Inflammatory macrophage (primary cell): ENCODE measurements around the gene ONECUT2.
A peak's percentile ranks its signal among the peaks of the same experiment; 100 is the strongest.
"Not testable (repeated sequence)": the region's sequence is repeated elsewhere in the genome, so short reads cannot be mapped to it uniquely, and the experiment has no call there.

Source experiments
- DNase-seq, 2 donors: peaks; one replicate each; pipeline ENCODE4 v3.0.0-alpha.2; 2020 to 2022
- total RNA-seq, 18 experiments: gene quantifications; one replicate each; lab custom pipeline; 2026; ENCODE audit warnings: mixed read lengths in 6 of 18, inconsistent platforms in 2 of 18; lab: John Stamatoyannopoulos, UW

Gene ONECUT2
- 0 to 0.31 (median 0.06) reads per million in 18 experiments for total RNA-seq

DNA sequence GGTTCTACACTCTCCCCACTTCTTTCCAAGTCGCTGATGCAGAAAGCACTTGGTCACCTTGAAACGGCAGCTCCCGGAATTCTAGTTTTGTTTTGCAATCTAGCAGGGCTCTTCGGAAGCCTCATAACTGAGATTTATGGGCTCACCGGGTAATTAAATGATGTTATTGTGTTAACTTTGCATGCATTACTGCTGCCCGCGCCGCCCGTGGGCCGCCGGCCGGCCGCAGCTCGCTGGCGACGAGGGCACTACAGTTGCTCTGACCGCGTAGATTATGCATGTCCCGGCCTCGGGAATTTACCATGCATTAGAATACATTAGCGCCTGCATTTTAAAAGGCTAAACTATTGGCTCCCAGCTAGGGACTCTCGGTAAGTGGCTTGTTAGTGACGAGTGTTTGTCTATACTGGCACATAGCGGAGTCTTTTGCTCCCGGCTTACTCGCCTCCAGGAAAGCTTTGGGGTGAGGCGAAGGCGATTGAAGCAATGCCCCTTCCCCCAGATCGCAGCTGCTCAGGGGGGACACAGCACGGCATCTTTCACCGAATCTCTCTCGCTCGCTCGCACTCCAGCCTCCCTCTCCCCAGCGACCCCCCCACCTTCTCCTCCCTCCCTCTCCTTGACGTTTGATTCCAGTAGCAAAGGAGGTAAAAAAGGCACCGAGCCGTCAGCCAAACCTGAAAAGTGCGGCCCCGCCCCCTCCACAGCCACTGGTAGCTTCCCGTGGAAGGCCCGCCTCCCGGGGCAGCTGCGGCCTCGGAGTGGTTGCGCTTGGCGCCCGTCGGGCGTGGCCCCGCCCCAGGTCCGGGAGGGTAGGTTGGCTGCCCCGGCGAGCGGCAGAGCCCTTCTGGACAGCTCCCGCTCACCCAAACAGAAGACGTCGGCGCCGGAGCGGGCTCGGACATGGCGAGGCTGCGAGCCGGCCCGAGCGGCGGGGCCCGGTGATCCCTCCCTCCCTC lies at the start of gene ONECUT2:
ONECUT2 (plus strand) TSS at position 839 of the 959 bp plus-strand sequence. CDS start 343 bp downstream, outside the sequence.
- peak; percentile 66 to 71 for DNase-seq

DNA sequence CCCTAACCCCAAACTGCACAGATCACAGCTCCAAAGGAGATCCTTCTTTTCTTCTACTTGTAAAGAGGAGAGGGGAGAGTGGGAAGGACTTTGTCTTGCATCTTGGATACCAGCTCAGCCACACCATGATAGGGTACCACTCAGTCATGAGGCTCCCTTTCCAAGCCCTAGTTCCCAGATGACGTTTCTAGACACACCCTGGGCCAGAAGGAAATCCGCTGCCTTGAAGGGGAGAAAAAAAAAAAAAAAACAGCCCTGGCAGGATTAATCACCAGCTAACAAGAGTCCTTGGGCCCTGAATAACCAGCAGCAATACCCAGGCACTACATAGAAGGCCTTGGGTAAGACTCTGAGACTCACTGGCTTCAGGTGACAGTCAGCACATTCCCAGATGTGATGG lies 45.9 kb upstream of the ONECUT2 start:
- no peak for DNase-seq

DNA sequence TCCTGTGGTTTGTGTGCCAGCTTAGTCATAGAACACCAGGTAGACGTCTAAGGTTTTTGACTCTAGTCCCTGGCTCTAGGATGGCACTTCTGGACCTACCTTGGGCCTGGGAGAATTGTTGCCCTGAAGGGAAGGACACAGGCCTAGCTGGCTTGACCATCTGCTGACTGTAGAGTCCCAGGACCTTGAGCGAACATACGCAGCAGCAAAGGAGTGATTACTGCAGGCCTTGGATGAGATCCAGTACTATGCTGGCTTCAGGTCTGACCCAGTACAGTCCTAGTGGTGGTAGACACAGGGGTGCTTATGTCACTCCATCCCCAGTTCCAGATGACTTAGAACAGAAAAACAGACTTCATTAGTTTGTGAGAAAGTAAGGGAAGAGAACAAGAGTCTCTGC lies 45.1 kb upstream of the ONECUT2 start:
- DNase-seq: no peak

DNA sequence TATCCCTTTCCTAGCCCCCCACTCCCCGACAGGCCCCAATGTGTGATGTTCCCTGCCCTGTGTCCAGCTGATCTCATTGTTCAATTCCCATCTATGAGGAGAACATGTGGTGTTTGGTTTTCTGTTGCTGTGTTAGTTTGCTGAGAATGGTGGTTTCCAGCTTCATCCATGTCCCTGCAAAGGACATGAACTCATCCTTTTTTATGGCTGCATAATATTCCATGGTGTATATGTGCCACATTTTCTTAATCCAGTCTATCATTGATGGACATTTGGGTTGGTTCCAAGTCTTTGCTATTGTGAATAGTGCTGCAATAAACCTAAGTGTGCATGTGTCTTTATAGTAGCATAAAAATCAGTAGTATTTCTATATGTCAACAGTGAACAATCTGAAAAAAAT lies 40.4 kb upstream of the ONECUT2 start:
- not testable (repeated sequence) for DNase-seq

DNA sequence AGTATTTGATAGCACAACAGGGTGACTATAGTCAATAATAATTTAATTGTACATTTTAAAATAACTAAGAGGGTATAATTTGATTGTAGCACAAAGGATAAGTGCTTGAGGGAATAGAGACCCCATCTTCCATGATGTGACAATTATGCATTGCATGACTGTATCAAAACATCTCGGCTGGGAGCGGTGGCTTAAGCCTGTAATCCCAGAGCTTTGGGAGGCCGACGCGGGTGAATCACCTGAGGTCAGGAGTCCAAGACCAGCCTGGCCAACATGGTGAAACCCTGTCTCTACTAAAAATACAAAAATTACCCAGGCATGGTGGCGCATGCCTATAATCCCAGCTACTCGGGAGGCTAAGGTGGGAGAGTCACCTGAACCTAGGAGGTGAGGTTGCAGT lies 38.3 kb upstream of the ONECUT2 start:
- DNase-seq: not testable (repeated sequence)

DNA sequence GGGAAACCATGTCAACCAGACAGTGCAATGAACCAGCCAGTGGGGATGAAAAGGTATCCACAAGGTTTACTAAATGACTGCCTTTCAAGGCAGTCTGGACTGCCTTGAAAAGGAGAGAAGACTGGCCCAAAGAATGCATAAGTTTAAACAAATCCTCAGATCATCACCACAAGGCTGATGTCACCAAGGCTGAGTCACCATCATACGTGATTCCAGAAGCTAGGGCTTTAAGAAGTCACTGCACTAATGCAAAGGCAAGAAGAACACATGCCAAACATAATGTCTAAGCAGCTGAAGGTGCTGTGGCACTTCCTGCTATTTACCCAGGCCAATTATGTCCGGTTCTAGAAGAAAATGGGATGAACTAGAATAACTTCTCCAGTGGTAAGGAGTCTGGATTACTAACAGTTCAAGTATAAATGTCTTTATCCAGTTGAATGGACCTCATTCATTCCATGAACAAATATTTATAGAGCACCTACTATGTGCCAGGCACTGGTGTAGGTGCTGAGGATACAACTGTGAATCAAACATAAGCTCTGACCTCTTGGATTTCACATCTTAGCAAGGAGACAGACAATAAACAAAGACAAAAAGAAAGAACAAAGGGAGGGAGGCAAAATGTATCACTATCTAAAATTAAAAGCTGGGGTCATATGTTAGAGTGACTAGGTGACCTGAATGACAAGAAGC lies 37.6 kb upstream of the ONECUT2 start:
- DNase-seq: no peak

DNA sequence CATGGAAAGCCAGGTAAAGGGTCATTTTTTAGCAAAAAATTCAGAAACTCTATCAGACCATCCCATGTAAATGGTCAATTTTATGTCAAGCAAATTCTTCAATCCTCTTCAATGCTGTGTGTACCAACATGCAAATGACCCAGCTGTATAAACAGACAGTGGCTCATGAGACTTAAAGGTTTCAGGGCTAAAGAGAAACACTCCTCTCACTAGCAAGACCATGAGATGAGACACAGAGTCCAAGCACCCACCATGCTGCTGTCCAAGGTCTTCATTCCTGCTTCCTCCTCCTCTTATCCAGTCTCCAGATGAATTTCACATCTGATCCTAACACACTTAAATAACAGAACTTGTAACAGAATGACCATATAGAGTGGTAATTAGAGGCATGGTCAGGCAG lies 30.8 kb upstream of the ONECUT2 start:
- DNase-seq: no peak

DNA sequence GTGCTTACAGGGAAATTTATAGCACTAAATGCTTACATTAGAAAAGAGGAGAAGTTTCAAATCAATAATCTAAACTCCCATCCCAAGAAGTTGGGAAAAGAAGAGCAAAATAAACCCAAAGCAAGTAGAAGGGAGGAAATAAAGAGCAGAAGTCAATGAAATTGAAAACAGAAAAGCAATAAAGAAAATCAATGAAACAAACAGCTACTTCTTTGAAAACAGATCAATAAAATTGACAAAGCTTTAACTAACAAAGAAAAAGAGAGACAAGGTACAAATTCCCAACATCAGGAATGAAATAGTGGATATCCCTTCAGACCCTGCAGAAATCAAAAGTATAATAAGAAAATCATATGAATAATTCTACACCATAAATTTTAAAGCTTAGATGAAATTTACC lies 25.5 kb upstream of the ONECUT2 start:
- no peak for DNase-seq

DNA sequence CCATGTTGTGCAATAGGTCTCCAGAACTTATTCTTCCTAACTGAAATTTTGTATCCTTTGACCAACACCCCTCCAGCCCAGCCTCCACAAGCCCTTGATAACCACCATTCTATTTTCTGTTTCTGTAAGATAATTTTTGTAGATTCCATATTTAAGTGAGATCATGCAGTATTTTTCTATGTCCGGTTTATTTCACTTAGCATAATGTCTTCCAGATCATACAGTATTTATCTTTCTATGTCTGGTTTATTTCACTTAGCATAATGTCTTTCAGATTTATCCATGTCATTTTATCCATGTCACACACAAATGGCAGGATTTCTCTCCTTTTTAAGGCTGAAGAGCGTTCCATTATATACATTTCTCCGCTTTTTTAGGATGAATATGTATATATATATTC lies 24.4 kb upstream of the ONECUT2 start:
- no peak for DNase-seq

DNA sequence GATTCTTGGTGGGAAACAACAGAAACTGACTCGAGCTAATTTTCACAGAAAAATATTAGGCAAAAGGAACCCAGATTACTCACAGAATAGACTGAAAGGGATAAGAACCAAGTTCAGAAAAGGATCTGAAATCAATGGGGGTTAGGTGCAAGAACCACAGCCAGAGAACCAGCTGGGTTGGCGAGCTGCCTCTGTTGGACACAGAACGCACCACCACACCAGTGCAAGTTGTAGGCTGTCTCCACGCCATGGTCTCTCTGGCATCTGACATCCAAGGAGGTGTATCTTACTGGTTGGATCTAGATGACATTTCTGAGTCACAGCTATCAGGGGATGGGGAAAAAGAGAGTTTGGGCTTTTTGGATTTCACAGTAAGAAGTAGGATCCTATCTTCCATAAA lies 18.6 kb upstream of the ONECUT2 start:
- DNase-seq: no peak

DNA sequence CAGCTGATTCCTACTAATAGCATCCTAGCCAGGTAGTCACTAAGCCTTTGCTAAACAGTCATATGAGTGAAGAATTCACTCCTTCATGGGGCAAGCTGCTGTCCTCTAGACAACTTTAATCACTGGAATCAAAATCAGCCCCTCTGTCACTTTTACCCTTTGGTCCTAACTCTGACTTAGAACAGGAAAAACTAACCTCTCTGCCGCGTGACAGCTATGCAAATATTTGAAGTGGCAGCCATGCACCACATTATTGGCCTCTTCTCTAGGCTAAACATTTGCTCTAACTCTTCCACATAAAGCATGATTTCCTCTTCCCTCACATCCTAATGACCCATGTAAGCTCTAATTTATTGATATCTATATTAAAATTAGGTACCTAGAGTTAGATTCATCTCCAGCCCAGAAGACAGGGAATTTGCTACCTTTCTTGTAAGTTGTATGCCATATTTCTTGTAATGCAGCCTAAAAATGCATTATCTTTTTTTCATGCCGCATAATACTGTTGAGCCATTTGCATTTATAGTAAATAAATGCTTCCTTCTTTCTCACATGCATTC lies 12.8 kb upstream of the ONECUT2 start:
- no peak for DNase-seq

DNA sequence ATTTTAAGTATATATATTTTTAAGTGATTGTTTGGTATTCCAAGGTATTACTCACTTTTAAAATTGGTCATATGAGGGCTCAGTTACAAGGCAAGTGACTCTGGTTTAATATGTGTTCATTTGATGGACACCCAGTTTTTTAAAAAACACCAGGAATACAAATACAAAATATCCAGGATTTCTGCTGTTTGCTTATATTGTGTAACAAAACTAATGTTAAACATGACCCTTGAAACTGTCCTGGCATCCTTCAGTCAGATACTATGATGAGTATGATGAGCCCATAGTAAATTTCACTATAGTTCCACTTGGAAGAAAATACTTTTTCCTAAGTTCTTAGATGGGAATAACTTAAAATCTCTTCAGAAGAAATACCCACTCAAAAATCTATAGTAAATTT lies 11.4 kb upstream of the ONECUT2 start:
- no peak for DNase-seq

DNA sequence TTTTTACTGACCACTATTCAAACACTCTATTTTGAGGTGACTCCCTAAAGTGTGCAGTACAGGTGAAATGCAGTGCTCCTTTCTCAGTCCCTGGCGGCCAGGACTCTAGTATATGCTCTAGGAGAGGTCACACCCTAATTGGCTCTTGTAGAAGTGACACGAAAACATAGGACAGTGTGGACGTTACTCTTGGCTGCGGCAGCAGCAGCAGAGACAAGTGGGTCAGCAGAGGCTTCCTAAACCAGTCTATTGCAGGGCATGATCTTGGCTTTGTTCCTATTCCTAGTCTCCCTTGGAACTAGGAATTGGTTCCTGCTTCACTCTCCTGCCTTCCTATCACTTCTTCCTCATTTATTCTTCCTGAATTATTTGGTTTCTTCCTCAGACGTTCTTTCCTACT lies 10.1 kb upstream of the ONECUT2 start:
- no peak for DNase-seq

DNA sequence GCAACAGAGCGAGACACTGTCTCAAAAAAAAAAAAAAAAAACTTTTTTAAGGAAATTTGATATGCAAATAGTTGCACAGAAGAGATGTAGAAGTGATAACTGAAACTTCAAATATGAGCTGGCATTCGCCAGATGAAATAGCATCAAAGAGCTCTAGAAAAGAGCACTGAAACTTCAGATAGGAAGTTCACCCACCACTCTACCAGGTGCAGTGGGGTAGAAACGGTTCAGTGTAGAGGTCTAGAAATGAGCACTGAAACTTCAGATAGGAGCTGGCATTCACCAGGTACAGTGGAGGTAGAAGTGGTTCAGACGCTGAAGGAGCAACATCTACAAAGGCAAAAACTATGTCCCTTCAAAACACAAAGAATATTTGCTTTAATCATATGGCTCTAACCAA lies 9.0 kb upstream of the ONECUT2 start:
- DNase-seq: no peak

DNA sequence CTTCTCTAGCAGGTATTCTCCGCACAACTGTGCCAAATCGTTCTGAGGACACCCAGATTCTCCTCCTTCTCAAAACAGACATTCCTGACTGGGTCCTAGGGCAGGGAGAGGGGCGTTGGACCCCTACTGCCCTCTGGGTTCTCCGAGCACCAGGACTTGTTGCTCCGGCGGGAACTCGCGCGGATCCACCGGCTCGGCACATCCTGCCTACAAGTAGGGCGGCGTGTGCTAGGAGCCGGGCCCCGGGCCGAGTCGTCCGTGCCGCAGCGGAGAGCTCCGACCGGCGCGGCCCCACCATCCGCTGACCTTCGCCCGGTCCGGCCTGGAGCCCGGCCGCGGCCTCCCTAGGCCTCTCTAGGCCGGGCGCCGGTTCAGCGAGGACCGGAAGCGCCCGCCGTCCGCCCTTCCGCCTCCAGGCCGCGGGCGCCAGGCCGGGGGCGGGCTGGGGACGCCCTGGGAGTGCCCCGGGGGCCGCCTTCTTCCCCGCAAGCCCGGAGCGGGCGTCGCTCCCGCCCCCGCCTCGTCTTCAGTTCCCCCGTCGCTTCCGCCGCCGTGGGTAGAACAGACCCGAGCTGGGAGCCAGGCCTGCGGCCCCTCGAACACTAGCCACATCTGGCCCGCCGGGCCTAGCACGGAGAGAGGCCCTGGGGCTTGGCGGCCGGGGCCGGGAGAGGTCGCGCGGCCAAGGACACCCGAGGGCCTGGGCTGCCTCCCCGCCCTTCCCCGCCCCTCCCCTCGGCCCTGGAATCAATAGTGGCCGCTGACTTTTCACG lies 7.6 kb upstream of the ONECUT2 start:
- DNase-seq: no peak

DNA sequence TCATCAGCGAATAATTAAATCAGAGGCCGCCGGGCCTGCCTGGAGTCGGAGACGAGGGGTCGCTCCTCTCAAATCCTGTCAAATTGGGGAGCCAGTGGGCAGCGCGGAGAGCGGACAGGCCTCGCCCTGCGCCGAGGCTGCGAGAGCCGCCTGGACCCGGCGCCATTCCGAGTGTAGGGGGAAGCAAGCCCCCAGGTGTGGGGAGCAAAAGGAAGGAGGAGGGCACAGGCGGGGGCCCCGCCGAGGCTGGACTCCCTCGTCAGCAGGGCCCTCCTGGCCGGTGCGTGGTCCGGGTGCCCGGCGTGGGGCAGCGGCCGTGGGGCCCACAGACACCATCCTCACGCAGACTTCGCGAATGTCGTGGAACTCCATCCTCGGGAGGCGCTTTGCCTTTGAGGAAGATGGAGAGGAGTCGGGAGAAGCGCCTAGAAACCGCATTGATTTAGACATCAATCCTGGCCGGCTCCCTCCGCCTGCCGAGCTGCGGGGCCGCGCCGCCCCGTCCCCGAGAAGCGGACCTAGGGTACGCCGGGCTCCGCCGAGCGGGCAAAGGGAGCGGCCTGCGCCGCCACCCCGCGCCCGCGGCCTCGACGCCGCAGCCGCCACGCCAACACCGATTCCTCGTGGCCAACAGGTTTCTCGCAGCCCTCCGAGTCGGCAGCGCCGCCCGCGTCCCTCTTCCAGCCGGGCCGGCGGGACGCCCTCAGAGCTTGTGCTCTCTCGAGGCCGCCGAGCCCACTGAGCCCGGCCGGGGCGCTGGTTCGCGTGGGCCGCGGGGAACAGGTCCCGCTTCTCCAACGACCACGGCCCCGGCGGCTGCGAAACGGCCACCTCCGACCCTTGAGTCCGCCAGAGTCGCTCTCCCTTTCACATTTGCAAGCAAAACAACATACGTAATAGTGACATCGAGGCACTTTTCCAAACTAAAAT lies 6.7 kb upstream of the ONECUT2 start:
- DNase-seq: no peak

DNA sequence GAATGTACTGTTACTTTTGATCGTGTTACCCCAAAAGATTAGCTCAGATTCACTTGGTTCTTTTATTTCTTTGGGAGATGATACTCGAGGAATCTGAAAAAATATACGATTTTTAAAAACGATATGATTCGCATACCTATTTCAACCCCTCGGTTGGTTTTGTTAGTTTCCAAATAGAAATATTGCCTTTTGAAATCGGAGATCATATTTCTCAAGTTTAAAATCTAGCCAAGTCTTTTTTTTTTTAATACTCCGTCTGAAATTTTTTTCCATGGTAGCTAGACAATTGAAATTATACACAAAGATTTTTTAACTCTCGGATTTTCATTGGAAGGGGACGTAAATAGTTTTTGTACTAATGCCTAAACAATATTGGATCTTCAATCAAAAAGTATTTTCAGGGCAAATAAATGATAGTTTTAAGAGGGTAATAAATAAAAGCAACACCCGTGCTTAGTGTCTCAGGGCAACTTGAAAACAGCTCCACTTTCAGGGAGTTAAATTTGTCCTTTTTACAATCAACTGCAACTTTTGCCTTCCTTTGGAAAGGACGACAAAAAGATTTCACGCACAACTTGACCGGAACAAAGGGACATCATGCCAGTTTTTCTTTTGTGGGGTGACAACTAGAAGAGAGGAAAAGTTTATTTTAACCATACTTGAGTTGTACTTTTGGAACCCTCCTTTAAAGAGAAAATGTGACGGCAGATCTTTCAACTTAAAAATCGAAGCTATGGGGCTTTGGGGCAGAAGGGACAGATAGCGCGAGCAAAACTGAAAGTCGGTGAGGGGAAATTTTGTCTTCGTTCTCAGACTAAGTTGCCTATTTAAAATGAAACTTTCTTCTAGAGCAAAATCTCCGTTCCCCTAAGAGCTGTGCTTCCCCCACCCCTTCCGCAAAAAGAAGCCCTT lies 5.8 kb upstream of the ONECUT2 start:
- DNase-seq: peak in 1 of 2 donors; percentile 9

DNA sequence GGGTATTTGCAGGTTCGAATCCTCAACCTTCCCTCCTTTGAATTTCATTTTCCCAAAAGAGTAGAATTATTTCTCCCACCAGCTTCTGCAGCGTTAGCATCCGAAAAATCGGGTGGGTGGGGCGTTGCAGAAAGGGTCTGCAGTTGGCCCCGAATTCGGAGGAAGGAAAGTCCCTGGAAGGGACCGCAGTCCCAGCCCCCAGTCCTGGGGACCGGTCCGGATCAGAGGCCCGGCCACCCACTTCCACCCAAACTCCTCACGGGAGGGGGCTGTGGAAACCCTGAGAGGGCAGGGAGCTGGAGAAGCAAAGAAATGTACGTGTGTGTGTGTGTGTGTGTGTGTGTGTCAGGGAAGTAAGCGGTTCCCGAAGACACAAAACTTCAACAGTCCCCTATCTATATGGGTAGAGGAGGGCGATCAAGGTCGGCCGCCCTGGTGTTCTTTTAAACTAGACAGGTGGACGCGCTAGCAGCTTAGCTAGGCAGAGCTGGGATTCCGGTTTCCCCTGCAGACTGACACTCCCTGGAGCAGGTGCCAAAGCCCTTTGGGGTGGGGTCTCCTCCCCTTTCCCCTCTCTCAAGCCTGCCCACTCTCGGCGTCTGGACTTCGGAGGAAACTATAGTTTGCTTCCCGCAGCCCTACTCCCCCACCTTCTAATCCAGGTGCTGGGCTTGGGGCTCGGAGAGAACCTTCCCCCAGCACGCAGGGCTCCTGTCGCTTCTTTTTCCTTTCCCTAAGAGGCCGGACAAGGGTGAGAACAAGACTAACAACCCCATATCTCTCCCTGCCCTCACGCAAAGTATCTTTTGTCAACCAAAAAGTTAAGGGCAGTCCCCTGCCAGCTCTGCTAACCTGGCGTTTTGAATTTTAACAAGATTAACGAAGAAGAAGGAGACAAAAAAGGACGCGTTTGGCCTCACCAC lies 4.8 kb upstream of the ONECUT2 start:
- DNase-seq: no peak

DNA sequence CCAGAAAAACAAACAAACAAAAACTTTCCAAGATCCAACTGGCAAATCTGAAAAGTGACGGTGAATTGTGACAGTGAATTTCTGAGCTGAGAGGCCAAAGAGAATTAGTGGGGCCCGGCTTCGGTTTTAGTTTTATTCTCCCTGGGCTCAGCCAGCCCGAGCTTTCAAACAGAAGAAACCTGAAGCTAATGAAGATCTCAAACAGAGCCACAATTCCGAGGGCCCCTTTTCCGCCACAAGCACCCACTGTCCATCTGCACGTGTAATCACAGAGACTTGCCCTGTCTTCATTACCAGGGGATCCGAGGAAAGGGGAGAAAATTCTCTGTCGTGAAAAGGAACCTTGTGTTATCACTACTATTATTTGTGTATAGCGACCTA lies 4.2 kb upstream of the ONECUT2 start:
- no peak for DNase-seq
